ENCODE data around the gene PBX1.

GRCh38 chr1:164589961-164590507 lies 31.1 kb downstream of the PBX1 start:
- TF ChIP-seq REST (IDR thresholded peaks at IDR 0.05; ENCODE audit: low read depth, low read length) = no peak
- no peak for TF ChIP-seq POLR2AphosphoS5 (IDR thresholded peaks at IDR 0.05; ENCODE audit: low read length)
- no peak for TF ChIP-seq TCF7 (IDR thresholded peaks at IDR 0.05; ENCODE audit: borderline replicate concordance)
- TF ChIP-seq EZH2 (IDR thresholded peaks at IDR 0.05; ENCODE audit: borderline replicate concordance, control insufficient read depth, low read depth, low read length) = no peak
- no peak for TF ChIP-seq NBN (IDR thresholded peaks at IDR 0.05)
- TF ChIP-seq POLR2AphosphoS2 (IDR thresholded peaks at IDR 0.05; ENCODE audit: low read depth, low read length) = no peak
